Measurements from ENCODE around the gene ABCC9. TPM values are rescaled to one million over a fixed set of nuclear protein-coding genes. Genes with fewer than 3 reads are reported as not detected.
A peak's percentile ranks its signal among the peaks of the same experiment; 100 is the strongest.

ABCC9 gene
- total RNA-seq, 3 donors from 2014 or later: 0.13 to 0.20 TPM; not detected in 1

GRCh38 chr12:21774358-21775132 lies 166.7 kb downstream of the ABCC9 start, which contains the start of gene KCNJ8:
TSS of gene KCNJ8 (minus strand) at chr12:21774706. CDS start at chr12:21773616, 1,090 bp downstream.
- no peak for DNase-seq
- no peaks in the 10 kb centered on the region for H3K36me3 Mint-ChIP-seq (ENCODE audit: insufficient read depth)
- H3K4me3 Mint-ChIP-seq: peak within 1 kb of the TSS; percentile 31
- no peaks in the 10 kb centered on the region for H3K9me3 Mint-ChIP-seq
- H3K27me3 Mint-ChIP-seq (ENCODE audit: low read depth): peaks cover 45% of the 10 kb centered on the region
- H3K4me1 Mint-ChIP-seq (ENCODE audit: low read depth): peaks cover 8% of the 10 kb centered on the region
- peak; percentile 40 to 43 for ATAC-seq

GRCh38 chr12:21773806-21774205 lies 167.4 kb downstream of the ABCC9 start:
- Mint-ChIP-seq H3K9me3 (no peaks in the 10 kb centered on the region), H3K27me3 (ENCODE audit: low read depth) (peaks cover 44% of the 10 kb centered on the region), H3K36me3 (ENCODE audit: insufficient read depth) (no peaks in the 10 kb centered on the region), H3K4me1 (ENCODE audit: low read depth) (peaks cover 8% of the 10 kb centered on the region), H3K4me3 (no peak overlapping the region)
- DNase-seq: no peak
- ATAC-seq: no peak

DNA sequence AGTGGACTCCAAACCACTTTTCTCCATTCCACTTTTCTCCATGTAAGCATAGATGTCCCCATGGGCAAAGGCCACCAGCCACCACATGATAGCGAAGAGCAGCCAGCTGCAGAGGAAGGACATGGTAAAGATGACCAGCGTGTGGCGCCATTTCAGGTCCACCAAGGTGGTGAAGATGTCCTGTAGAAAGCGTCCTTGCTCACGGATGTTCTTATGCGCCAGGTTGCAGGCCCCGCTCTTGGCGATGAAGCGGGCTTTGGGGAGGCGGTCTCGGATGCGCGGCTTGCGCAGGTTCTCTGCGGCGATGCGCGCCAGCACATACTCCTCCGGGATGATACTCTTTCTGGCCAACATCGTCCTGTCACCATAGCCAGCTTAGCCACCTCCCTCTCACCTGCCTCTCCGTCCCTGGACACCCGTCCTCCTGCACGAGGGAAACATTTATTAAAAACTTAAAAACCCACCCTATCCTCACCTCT lies 167.9 kb downstream of the ABCC9 start:
- DNase-seq (no peak), ATAC-seq (peak in 1 of 2 donors; percentile 18)
- Mint-ChIP-seq H3K36me3 (ENCODE audit: insufficient read depth) (no peaks in the 10 kb centered on the region), H3K4me1 (ENCODE audit: low read depth) (peaks cover 8% of the 10 kb centered on the region), H3K27me3 (ENCODE audit: low read depth) (peaks cover 44% of the 10 kb centered on the region), H3K4me3 (no peak overlapping the region), H3K9me3 (no peaks in the 10 kb centered on the region)

DNA sequence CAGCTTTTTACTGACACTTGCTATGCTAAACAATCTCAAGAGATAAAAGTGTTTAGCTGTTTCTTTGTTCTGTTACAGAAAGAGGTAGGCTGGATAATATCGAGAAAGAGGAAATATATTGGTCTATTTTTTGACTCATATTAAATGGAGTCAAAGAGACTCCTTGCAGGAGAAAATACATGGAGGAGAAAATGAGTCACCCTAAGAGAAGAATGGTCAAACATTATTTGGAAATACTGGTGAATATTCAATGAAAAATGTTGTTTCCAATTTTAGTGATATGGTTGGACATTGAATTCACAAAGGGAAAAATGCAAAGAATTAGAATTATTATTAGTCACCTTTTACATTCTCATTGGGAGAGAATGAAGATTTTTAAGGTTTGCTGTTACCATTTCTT lies 169.9 kb downstream of the ABCC9 start:
- DNase-seq (no peak), ATAC-seq (no peak)
- H3K4me1 Mint-ChIP-seq (ENCODE audit: low read depth): peaks cover 8% of the 10 kb centered on the region
- H3K36me3 Mint-ChIP-seq (ENCODE audit: insufficient read depth): no peaks in the 10 kb centered on the region
- no peak overlapping the region for H3K4me3 Mint-ChIP-seq
- H3K27me3 Mint-ChIP-seq (ENCODE audit: low read depth): peaks cover 32% of the 10 kb centered on the region
- no peaks in the 10 kb centered on the region for H3K9me3 Mint-ChIP-seq

GRCh38 chr12:21769307-21769706 lies 171.9 kb downstream of the ABCC9 start:
- no peak for ATAC-seq
- no peaks in the 10 kb centered on the region for H3K9me3 Mint-ChIP-seq

GRCh38 chr12:21766403-21766802 lies 174.8 kb downstream of the ABCC9 start:
- Mint-ChIP-seq H3K9me3 (no peaks in the 10 kb centered on the region), H3K27me3 (ENCODE audit: low read depth) (peaks cover 14% of the 10 kb centered on the region), H3K4me1 (ENCODE audit: low read depth) (no peaks in the 10 kb centered on the region), H3K36me3 (ENCODE audit: insufficient read depth) (no peaks in the 10 kb centered on the region), H3K4me3 (no peak overlapping the region)
- DNase-seq (no peak), ATAC-seq (no peak)

More at GRCh38 chr12:21769307-21769706, 171.9 kb downstream of the ABCC9 start:
- no peaks in the 10 kb centered on the region for H3K36me3 Mint-ChIP-seq (ENCODE audit: insufficient read depth)
- peaks cover 3% of the 10 kb centered on the region for H3K4me1 Mint-ChIP-seq (ENCODE audit: low read depth)
- H3K4me3 Mint-ChIP-seq: no peak overlapping the region
- peaks cover 18% of the 10 kb centered on the region for H3K27me3 Mint-ChIP-seq (ENCODE audit: low read depth)
- DNase-seq: no peak

DNA sequence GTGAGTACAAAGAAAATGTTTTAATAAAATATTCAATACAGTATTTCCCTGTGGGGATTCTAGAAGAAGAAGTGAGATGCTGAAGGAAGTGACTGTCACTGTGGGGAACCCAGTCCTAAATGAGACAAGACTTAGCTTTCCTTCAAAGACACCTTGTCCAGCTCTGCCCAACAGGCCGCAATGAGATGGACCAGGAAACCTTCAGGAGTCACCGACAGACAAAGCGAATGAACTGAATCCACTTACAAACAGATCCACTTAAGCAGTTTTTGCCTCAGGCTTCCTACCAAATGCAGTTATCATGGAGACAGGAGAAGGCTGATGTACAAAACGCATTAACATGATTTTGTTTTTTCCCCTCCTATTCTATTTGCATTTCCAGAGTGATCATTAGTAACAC lies 176.3 kb downstream of the ABCC9 start:
- Mint-ChIP-seq H3K36me3 (ENCODE audit: insufficient read depth) (no peaks in the 10 kb centered on the region), H3K9me3 (no peaks in the 10 kb centered on the region), H3K27me3 (ENCODE audit: low read depth) (peaks cover 11% of the 10 kb centered on the region), H3K4me3 (no peak overlapping the region), H3K4me1 (ENCODE audit: low read depth) (no peaks in the 10 kb centered on the region)
- DNase-seq (no peak), ATAC-seq (no peak)

- no peak for DNase-seq
- no peak for ATAC-seq
- no peak overlapping the region for H3K4me3 Mint-ChIP-seq
- no peaks in the 10 kb centered on the region for H3K36me3 Mint-ChIP-seq (ENCODE audit: insufficient read depth)
- H3K9me3 Mint-ChIP-seq: peaks cover 3% of the 10 kb centered on the region
- H3K4me1 Mint-ChIP-seq (ENCODE audit: low read depth): no peaks in the 10 kb centered on the region
- H3K27me3 Mint-ChIP-seq (ENCODE audit: low read depth): peaks cover 11% of the 10 kb centered on the region
These were observed 177.2 kb downstream of the ABCC9 start for GRCh38 chr12:21764065-21764464.

DNA sequence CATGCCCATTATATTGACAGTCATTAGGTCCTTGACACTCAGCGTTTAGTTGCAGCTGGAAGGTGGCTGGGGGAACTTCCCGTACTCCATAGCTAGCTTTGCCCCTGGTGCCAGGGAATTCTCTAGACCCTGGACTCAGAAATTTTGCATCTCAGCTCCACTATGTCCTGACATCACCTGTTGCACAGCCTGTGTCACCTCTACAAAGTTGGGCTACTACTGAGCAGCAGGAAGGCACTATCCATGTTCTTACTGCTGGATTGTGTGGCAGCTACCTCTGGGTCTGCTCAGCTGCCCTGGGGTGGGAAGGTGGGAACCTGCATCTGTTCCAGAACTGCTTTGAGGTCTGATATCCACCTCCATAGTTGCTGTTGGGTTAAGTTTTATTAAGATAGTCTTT lies 177.7 kb downstream of the ABCC9 start:
- no peaks in the 10 kb centered on the region for H3K36me3 Mint-ChIP-seq (ENCODE audit: insufficient read depth)
- DNase-seq: no peak
- peaks cover 11% of the 10 kb centered on the region for H3K27me3 Mint-ChIP-seq (ENCODE audit: low read depth)
- H3K9me3 Mint-ChIP-seq: peaks cover 4% of the 10 kb centered on the region
- ATAC-seq: no peak
- no peaks in the 10 kb centered on the region for H3K4me1 Mint-ChIP-seq (ENCODE audit: low read depth)
- no peak overlapping the region for H3K4me3 Mint-ChIP-seq

DNA sequence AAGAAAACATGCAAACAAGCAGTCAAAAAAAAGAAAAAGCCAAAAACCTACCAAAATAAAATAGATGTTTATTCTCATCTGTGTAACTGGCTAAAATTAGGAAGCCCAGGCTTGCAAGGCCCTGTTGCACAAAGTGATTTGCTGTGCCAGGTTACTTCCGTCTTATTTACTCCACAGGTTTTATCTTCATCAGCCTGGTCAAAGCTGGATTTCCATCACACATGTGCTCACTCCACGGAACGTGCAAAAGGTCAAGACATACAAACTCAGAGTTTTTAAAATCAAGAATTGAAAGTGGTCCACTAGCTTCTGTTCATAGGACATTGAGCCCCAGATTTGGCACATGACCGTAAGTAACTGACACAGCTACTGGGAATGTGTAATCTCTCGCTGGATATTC lies 181.5 kb downstream of the ABCC9 start:
- Mint-ChIP-seq H3K4me3 (no peak overlapping the region), H3K4me1 (ENCODE audit: low read depth) (no peaks in the 10 kb centered on the region), H3K36me3 (ENCODE audit: insufficient read depth) (no peaks in the 10 kb centered on the region), H3K9me3 (peaks cover 4% of the 10 kb centered on the region), H3K27me3 (ENCODE audit: low read depth) (peaks cover 15% of the 10 kb centered on the region)
- DNase-seq (no peak), ATAC-seq (no peak)

DNA sequence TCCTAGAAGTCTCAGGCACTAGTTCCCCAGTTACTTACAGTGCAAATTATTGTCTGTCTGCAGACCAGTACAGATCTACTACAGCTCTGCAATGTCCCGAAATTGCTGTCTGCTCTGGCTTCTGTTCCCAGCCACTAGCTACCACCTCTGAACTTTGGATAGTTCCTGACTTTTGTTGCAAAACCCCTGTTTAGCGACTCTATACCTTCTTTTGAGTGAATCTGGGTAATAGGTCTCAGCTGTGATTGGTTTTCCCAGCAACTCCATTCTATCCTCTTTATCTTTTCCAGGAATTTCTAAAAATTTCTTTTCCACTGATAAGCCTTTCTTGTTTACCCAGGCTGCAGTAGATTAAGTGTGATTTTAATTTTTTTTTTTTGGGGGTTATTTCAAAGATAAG lies 183.5 kb downstream of the ABCC9 start:
- DNase-seq (no peak), ATAC-seq (no peak)
- Mint-ChIP-seq H3K9me3 (peaks cover 4% of the 10 kb centered on the region), H3K4me1 (ENCODE audit: low read depth) (no peaks in the 10 kb centered on the region), H3K36me3 (ENCODE audit: insufficient read depth) (no peaks in the 10 kb centered on the region), H3K27me3 (ENCODE audit: low read depth) (peaks cover 9% of the 10 kb centered on the region), H3K4me3 (no peak overlapping the region)

DNA sequence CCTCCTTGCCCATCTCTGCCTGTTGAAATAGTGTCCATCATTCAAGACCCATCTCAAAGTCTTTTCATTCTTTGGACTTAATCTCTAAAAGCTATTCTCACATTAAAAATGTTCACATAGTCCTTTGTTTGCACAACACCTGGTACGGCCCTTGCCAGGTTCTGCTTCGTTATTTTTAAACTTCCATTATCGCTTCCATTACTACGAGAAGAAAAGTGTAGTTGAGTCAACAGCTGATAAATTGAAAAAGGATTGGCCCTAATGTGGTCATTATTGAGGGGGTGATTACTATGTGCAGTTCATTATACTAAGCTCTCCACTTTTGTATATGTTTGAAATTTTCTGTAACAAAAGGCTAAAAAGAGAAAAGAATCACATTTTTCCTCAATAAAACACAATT lies 184.5 kb downstream of the ABCC9 start:
- H3K9me3 Mint-ChIP-seq: peaks cover 4% of the 10 kb centered on the region
- no peak for DNase-seq
- no peak for ATAC-seq
- H3K4me3 Mint-ChIP-seq: no peak overlapping the region
- no peaks in the 10 kb centered on the region for H3K36me3 Mint-ChIP-seq (ENCODE audit: insufficient read depth)
- H3K27me3 Mint-ChIP-seq (ENCODE audit: low read depth): peaks cover 4% of the 10 kb centered on the region
- no peaks in the 10 kb centered on the region for H3K4me1 Mint-ChIP-seq (ENCODE audit: low read depth)

- H3K4me1 Mint-ChIP-seq (ENCODE audit: low read depth): no peaks in the 10 kb centered on the region
- no peaks in the 10 kb centered on the region for H3K36me3 Mint-ChIP-seq (ENCODE audit: insufficient read depth)
- no peaks in the 10 kb centered on the region for H3K9me3 Mint-ChIP-seq
- ATAC-seq (no peak), DNase-seq (no peak)
- H3K4me3 Mint-ChIP-seq: no peak overlapping the region
- H3K27me3 Mint-ChIP-seq (ENCODE audit: low read depth): peaks cover 10% of the 10 kb centered on the region
These were observed 189.7 kb downstream of the ABCC9 start for GRCh38 chr12:21751517-21751916.

Data from activated T-cell treated with anti-CD3 and anti-CD28 coated beads, Interleukin-2, amount 50 U/mL, for 4 hours (primary cell).